CD4-positive, alpha-beta T cell treated with Interleukin-1 beta for 1 hour (primary cell): Measurements from ENCODE around the gene EDA.

Experiments used
- DNase-seq, 2 donors: peaks; one replicate each; pipeline ENCODE4 v3.0.0-alpha.2; 2020 to 2022

Gene EDA

GRCh38 chrX:70084592-70085240 lies 468.8 kb downstream of the EDA start:
- no peak for DNase-seq

GRCh38 chrX:70087857-70088630 lies 472.1 kb downstream of the EDA start:
- no peak for DNase-seq

- no peak for DNase-seq
Observed at GRCh38 chrX:70088751-70089150, 472.8 kb downstream of the EDA start.
